ENCODE data around the gene MRGPRD. TPM values are rescaled to one million over a fixed set of nuclear protein-coding genes. Genes with fewer than 3 reads are reported as not detected.
"Not testable (repeated sequence)": the region's sequence is repeated elsewhere in the genome, so short reads cannot be mapped to it uniquely, and the experiment has no call there.

Gene MRGPRD
- total and polyA plus RNA-seq, 2 of the 13 experiments (the other 11 are each of a cell fraction or from before 2014, with no cell fraction given) = not detected

- TF ChIP-seq, protein P1, sequence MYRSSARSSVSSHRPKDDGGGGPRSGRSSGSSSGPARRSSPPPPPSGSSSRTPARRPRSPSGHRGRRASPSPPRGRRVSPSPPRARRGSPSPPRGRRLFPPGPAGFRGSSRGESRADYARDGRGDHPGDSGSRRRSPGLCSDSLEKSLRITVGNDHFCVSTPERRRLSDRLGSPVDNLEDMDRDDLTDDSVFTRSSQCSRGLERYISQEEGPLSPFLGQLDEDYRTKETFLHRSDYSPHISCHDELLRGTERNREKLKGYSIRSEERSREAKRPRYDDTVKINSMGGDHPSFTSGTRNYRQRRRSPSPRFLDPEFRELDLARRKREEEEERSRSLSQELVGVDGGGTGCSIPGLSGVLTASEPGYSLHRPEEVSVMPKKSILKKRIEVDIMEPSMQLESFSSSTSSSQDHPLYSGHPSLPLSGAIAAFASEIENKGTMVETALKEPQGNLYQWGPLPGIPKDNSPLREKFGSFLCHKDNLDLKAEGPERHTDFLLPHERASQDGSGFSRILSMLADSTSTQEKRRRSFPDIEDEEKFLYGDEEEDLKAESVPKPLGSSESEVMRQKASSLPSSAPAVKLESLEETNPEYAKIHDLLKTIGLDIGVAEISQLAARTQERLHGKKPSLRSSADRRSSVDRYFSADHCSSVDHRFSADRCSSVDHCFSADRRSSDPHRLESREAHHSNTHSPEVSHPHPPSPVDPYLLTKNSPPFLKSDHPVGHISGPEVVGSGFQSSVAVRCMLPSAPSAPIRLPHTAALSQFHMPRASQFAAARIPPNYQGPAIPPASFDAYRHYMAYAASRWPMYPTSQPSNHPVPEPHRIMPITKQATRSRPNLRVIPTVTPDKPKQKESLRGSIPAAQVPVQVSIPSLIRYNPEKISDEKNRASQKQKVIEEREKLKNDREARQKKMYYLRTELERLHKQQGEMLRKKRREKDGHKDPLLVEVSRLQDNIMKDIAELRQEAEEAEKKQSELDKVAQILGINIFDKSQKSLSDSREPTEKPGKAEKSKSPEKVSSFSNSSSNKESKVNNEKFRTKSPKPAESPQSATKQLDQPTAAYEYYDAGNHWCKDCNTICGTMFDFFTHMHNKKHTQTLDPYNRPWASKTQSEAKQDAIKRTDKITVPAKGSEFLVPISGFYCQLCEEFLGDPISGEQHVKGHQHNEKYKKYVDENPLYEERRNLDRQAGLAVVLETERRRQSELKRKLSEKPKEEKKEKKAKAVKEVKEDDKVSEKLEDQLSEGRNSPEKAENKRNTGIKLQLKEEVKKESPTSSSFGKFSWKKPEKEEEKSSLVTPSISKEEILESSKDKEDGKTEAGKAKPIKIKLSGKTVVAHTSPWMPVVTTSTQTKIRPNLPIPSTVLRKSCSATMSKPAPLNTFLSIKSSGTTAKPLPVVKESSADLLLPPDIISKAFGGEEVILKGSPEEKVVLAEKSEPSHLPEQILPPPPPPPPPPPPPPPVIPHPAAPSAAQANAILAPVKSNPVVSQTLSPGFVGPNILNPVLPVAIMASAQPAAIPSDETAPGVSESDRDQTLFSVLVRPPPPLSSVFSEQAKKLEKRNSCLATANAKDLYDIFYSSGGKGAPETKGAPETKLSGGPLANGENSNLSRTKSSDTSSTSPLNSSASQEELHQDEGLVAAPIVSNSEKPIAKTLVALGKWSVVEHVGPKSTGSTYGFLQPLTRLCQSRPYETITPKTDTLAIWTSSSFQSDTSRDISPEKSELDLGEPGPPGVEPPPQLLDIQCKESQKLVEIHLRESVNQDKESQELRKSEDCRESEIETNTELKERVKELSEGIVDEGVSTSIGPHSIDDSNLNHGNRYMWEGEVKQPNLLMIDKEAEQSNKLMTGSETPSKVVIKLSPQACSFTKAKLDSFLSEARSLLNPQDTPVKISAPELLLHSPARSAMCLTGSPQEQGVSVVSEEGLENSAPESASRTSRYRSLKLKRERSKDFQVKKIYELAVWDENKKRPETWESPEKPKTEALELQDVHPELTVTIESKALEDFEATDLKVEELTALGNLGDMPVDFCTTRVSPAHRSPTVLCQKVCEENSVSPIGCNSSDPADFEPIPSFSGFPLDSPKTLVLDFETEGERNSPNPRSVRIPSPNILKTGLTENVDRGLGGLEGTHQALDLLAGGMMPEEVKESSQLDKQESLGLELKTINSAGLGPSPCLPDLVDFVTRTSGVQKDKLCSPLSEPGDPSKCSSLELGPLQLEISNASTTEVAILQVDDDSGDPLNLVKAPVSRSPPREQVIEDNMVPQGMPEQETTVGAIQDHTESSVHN (CRISPR knock-in tag; IDR thresholded peaks at IDR 0.05) = no peak
- no peak for TF ChIP-seq KAT8 (CRISPR knock-in tag; IDR thresholded peaks at IDR 0.05)
- TF ChIP-seq SRSF4 (IDR thresholded peaks at IDR 0.05; ENCODE audit: low read depth, low read length, poor library complexity, severe bottlenecking) = no peak
- TF ChIP-seq CENPX (CRISPR knock-in tag; IDR thresholded peaks at IDR 0.05) = no peak
These were observed 6.2 kb downstream of the MRGPRD start (continued) for GRCh38 chr11:68974421-68975194.

DNA sequence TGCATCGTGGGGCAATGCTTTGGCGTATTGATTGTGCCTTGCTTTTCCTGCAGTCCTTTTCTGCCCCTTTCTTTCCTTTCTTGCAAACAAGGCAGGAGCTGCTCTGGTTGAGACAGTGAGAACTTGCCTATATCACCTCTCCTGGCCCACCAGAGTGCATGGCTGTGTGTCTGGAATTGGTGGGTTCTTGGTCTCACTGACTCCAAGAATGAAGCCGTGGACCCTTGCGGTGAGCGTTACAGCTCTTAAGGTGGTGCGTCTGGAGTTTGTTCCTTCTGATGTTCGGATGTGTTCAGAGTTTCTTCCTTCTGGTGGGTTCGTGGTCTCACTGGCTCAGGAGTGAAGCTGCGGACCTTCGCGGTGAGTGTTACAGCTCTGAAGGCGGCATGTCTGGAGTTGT, 7.1 kb downstream of the MRGPRD start:
- H3K36me3 ChIP-seq (replicated peaks in 1 of 2; ENCODE audit: control insufficient read depth in 1 of 2, insufficient read depth in 2 of 2, low read length in 2 of 2); H4K20me1 ChIP-seq (ENCODE audit: insufficient read depth, low read length); FAIRE-seq; POLR2A ChIA-PET; H3K4me2 ChIP-seq (ENCODE audit: low read depth, low read length); ATAC-seq; H2AFZ ChIP-seq (ENCODE audit: low read length); H3K9ac ChIP-seq (ENCODE audit: insufficient read depth, low read depth, low read length); H3K9me3 ChIP-seq (ENCODE audit: low read length); CTCF ChIA-PET (ENCODE audit: low intra/inter-chr PET ratio, low total read pairs); H3K79me2 ChIP-seq (ENCODE audit: insufficient read depth, low read length); DNase-seq (ENCODE audit: low spot score); H3K4me3 ChIP-seq (replicated peaks in 1 of 3; ENCODE audit: insufficient read depth in 1 of 3, low read depth in 2 of 3, low read length in 3 of 3); intact Hi-C loops (cut with micrococcal nuclease; ENCODE audit: unreplicated experiment); in situ Hi-C loops (cut with HindIII; ENCODE audit: extremely low pct_ligation_motif_present, low pct_unique_long_range_greater_than_20kb); H3K4me1 ChIP-seq (ENCODE audit: insufficient read depth, low read length); BruUV-seq (replicated peaks); H3K27ac ChIP-seq (ENCODE audit: extremely low read length, insufficient read depth, low read length): not testable (repeated sequence)
- H3K27me3 ChIP-seq (ENCODE audit: control insufficient read depth in 1 of 2, insufficient read depth in 2 of 2, low read length in 2 of 2) = peaks cover 3 to 13% of the 10 kb centered on the region in 2 experiments; a peak in 3 of 5 replicates
- WGBS (ENCODE audit: low lambda C conversion rate) = 70% methylated on average over 7 of the region's 12 CpGs

All from HepG2 (cell line).